NOMO-1 (cell line): ENCODE data around the gene AUP1.
"Not testable (repeated sequence)": the region's sequence is repeated elsewhere in the genome, so short reads cannot be mapped to it uniquely, and the experiment has no call there.

Experiments used
- DNase-seq, 2 experiments: peaks; one replicate each; lab custom pipeline; 2025; ENCODE audit not compliant: unreplicated experiment in 2 of 2; lab: John Stamatoyannopoulos, UW

Gene AUP1, protein sequence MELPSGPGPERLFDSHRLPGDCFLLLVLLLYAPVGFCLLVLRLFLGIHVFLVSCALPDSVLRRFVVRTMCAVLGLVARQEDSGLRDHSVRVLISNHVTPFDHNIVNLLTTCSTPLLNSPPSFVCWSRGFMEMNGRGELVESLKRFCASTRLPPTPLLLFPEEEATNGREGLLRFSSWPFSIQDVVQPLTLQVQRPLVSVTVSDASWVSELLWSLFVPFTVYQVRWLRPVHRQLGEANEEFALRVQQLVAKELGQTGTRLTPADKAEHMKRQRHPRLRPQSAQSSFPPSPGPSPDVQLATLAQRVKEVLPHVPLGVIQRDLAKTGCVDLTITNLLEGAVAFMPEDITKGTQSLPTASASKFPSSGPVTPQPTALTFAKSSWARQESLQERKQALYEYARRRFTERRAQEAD

DNA sequence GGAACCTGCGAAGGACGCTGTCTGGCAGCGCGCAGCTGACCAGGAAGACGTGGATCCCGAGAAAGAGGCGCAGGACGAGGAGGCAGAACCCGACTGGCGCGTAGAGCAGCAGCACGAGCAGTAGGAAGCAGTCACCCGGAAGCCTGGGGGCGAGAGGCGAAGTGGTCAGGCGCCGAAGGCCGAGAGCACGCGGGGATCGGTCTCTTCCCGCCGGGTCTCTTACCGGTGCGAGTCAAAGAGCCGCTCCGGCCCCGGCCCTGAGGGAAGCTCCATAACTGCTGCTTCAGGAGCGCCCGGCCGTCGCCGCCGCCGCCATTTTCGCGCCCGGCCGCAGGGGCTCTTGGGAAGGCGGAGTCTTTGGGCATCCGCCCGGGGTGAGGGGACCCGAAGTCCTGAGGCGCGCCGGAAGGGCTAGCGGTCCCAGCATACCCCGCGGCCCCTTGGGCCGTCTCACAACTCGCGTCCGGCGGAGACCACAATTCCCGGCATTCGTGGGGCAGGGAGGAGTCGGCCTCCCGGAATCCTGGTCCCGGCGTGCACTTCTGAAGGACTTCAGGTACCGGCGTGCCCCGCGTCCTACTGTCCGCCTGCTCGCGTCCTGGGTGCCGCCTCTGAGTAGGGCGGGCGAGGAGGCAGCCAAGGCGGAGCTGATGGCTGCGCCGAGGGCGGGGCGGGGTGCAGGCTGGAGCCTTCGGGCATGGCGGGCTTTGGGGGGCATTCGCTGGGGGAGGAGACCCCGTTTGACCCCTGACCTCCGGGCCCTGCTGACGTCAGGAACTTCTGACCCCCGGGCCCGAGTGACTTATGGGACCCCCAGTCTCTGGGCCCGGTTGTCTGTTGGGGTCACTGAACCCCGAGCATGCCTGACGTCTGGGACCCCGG lies at the start of gene AUP1, which contains the start of gene HTRA2:
Gene AUP1 (minus strand): TSS at position 350 of the 882 bp plus-strand sequence. CDS start 77 bp downstream, at position 273.
Gene HTRA2 (plus strand): TSS at position 577 of the 882 bp plus-strand sequence. CDS start 74 bp downstream, at position 651.
- DNase-seq, result peak; percentile 96 to 98

DNA sequence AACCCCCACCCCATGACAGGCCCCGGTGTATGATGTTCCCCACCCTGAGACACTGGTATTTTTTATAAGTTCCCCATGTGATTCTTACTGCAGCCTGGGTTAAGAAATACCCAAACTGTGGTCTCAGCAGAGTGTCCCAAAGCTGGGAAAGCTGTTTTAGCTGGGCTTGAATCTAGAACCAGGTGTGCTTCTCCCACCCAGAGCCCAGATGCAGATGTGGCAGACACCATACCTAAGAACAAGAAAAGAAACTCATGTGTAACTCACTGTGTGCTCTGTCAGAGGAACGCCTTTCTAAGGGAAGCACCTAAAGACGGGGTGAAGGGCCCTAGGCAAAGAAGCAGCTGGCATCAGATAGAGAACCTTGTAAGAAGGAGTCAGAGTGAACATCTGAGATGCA lies 48.9 kb upstream of the AUP1 start:
- DNase-seq, result no peak

DNA sequence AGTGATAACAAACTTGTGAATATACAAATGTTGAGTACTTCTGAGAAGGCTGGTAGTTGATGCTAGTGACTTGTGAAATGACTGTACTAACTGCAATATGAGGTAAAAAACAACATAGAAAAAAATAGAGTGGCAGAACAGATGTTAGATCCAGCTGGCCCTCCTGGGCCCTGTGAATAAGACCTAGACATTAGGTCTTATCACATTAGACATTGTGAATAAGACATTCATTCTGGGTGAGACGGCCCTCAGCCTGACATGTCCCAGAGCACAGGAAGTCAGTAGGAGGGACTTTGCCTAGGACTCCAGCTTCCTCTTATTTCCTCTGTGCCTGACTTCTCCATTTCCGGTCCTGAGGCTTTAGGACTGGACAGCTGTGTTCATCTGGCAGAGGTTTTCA lies 47.9 kb upstream of the AUP1 start:
- peak; percentile 57 to 68 for DNase-seq

DNA sequence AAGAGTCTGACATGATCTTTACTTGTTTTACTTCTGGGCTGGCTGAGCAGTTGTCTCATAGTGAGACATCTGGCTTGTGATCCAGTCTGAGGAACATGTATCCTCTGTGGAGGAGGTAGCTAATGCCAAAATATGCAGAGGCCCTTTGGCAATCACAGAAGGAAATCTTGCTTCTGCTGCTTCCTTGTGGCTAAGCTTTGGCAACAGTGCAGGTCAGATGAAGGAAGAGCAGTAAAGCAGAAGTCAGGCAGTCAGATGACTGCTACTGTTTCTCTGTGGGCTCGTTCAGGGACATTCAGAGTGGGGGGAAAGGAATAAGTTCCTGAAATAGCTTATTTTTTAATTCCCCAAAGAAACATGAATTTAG lies 47.3 kb upstream of the AUP1 start:
- DNase-seq, result peak; percentile 89 to 95

DNA sequence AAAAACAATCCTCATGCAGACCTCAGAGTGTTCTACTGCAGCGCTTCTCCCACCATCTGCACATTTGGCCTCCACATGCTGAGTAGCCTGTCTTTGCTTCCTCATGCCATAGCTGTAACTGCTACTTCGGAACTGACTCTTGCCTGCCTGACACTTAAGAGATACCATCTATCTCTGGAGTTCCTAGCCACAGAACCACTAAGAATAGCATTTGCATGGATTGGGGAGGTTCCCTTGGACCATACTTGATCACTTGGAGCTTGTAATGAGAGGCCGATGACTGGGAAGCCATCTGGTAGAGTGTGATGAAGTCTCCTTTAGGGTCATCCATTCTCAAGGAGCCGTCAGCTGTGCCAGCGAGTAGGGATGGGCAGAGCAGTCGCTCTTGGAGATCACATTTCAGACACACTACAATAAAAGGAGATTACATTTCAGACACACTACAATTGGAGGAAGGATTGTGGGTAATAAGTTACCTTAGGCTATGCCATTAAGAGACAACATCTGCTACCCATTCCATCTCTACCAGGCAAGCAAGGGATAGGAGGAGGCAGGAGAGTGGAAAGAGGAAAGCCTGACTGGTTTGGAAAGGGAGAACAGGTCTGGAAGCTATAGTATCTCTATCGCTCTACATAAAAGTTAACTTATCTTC lies 46.8 kb upstream of the AUP1 start:
- DNase-seq, result no peak

DNA sequence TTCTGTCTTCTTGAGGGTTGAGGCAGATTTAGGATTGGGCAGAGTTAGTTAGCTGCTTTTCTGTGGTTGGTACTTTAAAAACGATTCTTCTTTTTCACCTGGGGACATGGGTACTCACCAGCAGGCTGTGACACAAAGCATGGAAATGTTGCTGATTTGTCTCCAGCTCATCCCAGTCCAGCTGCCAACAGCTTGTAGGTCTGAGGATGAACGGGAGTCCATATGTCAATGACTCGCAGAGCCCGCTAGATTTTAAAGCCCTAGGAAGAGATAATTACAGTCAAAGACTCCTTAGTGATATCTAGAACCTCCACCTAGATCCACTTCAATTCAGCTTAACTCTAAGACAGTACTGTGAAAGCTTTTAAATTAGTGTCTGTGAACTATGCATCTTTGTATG lies 45.8 kb upstream of the AUP1 start:
- DNase-seq, result no peak

DNA sequence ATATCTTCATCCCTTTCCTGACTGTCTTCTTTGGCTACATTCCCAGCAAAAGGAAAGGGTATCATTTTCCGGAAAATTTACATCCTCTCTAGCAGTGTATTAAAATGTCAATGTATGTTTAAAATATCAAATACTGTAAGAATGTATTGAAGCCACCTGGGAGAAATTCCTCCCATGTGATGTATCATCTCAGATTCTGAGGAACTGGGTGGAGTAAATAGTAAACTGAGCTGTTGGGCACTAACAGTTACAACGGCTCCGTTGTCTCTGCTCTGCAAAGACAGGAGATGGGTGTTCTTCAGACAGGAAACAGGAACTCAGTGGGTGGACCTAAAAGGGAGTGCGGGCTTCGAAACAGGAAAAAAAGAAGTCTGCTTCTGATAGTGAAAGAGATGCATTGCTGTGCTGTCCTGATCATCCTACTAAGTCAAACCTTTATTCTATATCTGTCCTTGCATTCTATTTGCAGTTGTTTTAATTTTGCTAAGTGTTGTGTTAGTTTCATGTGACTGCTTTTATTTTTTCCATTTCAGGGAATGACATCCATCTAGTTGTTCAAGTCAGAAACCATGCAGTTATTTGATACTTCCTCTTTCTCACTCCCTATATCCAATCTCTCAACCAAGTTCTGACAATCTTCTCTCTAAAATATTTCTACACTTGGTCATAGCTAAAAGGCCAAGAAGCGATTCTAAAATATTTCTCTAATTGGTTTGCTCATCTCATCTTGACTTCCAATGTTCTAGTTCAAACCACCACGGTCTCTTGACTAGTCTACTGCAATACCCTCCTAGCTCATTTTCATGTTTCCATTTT lies 44.4 kb upstream of the AUP1 start:
- peak; percentile 73 to 86 for DNase-seq

DNA sequence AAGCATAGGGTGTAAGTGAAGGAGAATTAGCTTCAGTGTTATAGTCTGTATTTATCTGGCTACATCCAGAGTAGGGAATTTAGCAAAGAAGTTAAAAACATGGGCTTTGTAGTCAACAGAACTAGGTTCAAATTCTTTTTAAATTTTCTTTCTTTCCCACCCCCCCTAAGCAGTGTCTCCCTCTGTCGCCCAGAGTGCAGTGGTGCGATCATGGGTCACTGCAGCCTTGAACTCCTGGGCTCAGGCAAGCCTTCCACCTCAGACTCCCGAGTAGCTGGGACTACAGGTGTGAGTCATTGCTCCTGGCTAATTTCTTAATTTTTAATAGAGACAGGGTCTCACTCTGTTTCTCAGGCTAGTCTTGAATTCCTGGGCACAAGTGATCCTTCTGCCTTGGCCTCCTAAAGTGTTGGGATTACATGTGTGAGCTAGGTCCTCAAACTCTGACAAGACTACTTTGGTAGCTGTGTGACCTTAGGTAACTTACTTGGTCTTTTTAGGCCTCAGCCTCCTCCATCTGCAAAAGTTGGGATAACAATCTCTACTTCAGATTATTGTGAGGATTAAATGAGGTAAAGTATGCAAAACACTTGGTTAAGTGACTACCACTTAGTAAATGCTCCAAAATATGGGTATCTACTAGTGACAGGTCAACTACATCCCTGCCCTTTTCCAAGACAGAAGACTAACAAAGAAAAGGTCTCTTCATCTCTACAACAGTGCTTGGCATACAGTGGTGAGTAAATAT lies 42.8 kb upstream of the AUP1 start:
- no peak for DNase-seq

DNA sequence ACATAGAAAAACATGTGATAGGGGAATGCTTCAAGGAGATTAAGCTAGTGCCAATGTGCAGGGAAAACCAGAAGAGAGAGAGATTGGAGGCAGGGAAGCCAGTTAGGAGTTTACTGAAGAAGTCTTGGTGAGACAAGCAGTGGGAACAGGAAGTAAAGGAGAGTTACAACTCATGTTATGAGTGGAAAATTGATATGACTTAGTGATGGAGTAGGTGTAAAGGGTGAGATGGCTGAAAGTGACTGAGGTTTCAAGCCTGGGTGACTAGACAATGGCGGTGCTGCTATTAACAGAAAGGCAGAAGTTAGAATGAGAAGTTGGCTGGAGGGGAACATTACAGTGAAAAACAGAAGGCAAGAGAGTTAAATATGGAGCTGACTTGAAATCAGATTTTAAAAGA lies 41.6 kb upstream of the AUP1 start:
- peak; percentile 22 to 27 for DNase-seq

DNA sequence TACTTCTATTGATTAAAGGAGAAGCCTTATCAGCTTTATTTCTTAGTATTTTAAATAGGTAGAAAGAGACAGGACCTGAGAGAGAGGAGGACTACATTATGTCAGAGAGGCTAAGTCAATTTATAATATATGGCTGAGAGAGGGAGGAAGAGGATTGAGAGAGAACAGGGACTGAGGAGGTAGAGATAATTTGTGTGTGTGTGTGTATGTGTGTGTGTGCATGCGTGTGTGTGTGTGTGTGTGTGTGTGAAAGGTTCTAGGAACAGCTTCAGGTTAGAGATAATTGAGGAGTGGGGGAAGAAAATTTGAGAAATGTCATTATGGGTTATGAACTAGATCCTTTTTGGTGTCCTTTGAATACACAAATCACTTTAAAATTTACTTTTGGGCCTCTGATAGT lies 40.2 kb upstream of the AUP1 start:
- no peak for DNase-seq

DNA sequence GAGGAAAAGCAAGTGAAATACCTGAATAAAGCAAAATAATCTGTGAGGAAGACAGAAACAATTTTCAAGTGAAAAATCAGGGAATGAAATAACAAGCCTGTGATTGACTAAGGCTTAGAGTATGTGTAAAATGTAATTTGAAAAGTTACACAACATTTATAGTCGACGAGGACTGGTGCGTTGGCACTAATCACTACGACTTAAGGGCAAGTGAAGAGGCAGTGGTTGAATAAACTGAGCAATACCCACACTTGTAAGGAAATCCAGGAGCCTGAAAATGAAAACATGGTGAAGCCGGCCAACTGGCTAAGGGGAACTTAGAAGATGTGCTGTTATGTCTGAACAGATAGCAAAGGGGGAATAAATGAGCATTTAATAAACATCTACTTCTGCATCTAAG lies 38.4 kb upstream of the AUP1 start:
- no peak for DNase-seq

DNA sequence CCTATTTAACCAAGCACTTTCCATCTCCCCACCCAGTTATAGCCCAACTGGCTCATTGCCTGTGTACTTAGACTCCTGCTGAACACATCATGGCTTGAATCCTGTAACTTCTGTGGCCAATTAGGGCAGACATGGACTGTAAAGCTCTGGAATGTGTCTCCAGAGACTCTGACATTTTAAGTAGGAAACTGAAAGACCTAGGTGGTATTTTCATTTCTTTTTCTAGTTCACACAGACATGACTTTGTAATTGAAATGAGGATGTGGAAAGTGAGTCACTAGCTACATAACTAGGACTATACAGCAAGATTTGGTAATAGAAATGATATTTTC lies 37.2 kb upstream of the AUP1 start:
- DNase-seq, result peak in 1 of 2 experiments; percentile 60

DNA sequence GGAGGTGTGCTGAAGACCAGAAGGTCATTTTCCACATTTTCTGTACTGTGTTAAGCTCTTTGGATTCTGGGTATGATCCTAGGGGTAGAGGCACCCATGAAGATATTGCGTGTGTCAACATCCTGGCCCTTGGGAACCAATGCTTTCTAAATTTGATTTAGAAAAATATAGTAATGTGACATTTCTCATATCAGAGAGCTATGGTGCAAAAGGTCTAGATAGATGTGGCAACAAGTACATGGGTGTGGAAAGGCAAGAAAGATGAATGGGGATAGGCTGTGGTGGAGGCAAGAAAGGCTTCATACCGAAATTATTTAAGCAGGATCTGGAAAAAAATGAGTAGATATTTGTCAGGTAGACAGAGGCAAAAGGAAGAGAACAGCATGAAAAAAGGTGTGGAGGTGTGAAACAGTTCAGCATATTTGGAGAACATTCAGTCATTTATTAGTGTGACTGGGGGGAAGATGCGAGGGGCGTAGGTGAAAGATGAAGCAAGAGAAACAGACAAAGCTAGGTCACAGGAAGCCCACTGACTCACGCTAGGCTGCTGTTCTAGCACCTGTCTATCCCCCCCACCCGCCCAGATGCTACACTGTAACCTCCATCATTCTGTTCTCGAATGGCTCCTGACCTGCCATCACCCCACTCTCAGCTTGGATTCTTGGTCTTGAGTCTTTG lies 36.7 kb upstream of the AUP1 start:
- no peak for DNase-seq

DNA sequence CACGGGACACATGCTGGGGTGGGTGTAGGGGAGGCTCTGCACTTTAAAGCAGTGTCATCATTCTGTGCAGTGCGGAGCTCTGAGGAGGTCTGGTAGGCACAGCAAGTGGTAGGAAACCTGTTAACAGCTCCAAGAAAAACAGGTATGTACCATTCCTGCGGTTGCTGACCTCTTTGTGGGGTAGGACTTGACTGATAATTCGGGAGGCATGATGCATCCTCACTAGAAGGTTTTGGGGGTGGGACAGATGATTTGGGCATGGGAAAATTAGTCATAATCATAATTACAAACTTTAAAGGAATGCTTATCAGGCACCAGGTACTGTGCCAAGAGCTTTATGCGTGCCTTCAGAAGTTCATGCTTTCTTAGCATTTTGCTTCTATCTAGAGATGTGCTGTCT lies 34.7 kb upstream of the AUP1 start:
- DNase-seq, result no peak

DNA sequence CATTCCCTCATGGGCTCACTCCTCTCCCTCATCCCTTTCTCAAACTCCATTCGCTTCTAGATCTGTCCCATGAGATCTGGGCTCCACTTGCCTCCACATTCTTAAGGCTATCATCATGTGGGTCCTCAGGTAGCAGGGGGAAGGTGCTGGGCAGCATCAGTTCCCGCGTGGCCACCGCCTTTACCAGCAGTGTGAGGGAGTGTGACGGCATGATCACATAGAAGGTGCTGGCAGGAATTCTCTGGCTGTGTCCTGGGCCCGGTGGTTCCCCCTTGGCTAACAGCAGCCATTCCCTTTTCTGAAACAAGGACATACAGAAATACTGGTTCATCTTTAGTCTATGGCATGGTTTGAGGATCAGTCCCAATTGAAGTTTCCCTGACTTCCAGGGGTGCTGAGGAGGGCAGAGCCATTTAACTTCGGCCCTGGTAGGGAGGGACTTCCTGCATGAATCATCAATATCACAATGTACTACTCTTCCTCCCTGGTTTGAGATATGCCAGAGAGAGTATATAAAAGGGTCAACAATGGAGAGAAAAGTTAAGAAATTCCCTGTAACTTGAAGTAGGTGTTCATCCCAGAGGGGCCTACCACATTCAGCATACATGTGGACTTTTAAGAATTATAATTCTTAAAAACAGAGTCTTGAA lies 32.7 kb upstream of the AUP1 start:
- DNase-seq, result no peak

DNA sequence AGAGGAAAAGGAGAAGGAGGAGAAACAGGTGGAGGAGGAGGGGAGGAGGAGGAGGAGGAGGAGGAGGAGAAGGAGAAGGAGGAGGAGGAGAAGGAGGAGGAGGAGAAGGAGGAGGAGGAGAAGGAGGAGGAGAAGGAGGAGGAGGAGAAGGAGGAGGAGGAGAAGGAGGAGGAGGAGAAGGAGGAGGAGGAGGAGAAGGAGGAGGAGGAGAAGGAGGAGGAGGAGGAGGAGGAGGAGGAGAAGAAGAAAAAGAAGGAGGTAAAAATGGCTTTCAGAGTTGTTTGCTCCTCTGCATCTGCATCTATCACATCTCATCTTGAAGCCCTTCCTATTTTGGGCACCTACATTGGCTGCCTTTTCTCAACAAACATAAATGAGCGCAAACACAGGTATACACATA lies 31.5 kb upstream of the AUP1 start:
- not testable (repeated sequence) for DNase-seq

DNA sequence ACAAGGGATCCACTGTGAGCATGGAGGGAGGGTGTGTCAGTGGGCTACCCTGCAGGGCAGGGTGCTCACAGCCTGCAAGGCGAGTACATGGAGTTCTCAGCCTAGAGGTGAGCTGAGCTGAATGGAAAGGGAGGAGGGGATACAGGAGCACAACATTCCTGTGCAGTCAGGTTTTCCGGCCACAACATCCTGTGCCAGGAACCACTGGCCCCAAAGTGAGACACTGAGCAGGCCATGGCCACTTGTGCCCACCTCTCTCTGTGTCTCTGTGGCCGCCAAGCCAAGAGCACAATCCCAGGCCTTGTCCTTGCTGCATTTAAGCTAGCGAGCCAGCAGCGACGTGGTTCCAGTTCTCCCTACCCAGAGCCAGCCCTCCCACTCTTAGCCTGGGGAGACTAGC lies 31.1 kb upstream of the AUP1 start:
- no peak for DNase-seq

DNA sequence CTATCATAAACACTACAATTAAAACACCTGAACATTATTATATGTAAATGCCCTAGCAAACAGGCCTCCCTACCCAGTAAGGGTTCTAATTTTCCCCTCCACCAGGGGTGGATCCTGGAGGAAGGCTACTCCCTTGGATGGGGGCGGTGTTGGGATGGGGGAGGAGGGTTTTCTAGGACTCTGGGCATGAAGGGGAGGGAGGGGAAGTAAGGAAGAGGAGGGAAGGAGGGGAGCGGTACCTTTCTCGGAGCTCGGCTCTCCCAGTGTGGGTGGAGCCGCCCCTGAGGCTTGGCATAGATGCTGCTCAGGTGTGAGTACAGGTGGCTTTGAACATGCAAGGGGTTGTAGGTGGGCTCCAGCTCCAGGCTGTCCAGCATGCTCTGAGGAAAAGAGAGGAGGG lies 30.4 kb upstream of the AUP1 start:
- DNase-seq, result no peak
